T-helper 17 cell (primary cell): Measurements from ENCODE around the gene MYO1D. TPM values are rescaled to one million over a fixed set of nuclear protein-coding genes. Genes with fewer than 3 reads are reported as not detected.

Experiments used
- ATAC-seq: fragments of 150-1000 bp; cut with Tn5 transposase; 2 replicates; pipeline ENCODE4 v1.10.0; 2021; ENCODE audit warnings: mild to moderate bottlenecking, moderate library complexity
- DNase-seq, 3 donors: peaks; one replicate each; pipeline versions ENCODE4 v3.0.0 to v3.0.0-alpha.2; 2020 to 2021
- H3K9me3 ChIP-seq: one replicate; pipeline ENCODE4 v1.7.0; 2013; ENCODE audit warnings: low read length, mild to moderate bottlenecking; ENCODE audit not compliant: control insufficient read depth, poor library complexity, severe bottlenecking
- H3K27ac Mint-ChIP-seq: one replicate; pipeline ENCODE4 v1.8.0; 2022; ENCODE audit warnings: mild to moderate bottlenecking, moderate library complexity, mixed read lengths
- H3K27me3 Mint-ChIP-seq: one replicate; pipeline ENCODE4 v1.8.0; 2022; ENCODE audit warnings: mixed read lengths
- H3K36me3 Mint-ChIP-seq: one replicate; pipeline ENCODE4 v1.8.0; 2022; ENCODE audit warnings: low read depth, mixed read lengths
- H3K4me1 Mint-ChIP-seq: one replicate; pipeline ENCODE4 v1.8.0; 2022; ENCODE audit warnings: mild to moderate bottlenecking, mixed read lengths
- H3K4me3 Mint-ChIP-seq: one replicate; pipeline ENCODE4 v1.8.0; 2022; ENCODE audit warnings: mild to moderate bottlenecking, moderate library complexity, mixed read lengths
- total RNA-seq, 4 donors: library from RNA in 2 of 4; stranded (reverse) in 2 of 4; gene quantifications; one replicate each; pipeline ENCODE4 v1.2.3 and lab custom pipeline; 2022 to 2026

Gene MYO1D
- total RNA-seq, 2 donors from 2014 or later: 9.1 to 12.4 TPM

DNA sequence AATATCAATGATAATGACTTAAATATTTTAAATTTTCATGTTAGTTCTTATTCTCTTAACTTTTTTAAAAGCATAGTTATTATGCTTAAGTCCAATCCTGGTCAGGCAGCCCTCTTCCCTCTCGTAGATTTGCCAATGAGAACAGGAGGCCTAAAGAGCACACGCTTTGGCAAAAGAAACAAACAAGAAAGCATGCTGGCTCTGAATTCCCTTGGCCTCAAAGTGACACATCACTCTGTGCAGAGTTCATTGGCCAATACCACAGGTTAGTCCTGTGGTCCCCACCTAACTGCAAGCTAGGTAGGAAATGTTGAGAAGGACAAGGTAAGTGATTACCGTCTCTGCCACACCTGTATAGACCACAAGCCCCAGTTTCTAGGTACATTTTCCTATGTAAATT is 61.5 kb downstream of the MYO1D start:
- H3K9me3 ChIP-seq: peaks cover 2% of the 10 kb centered on the region
- peaks cover 11% of the 10 kb centered on the region for H3K4me1 Mint-ChIP-seq
- H3K36me3 Mint-ChIP-seq: no peaks in the 10 kb centered on the region
- H3K27ac Mint-ChIP-seq: no peak overlapping the region
- no peak for DNase-seq
- H3K27me3 Mint-ChIP-seq: peaks cover 8% of the 10 kb centered on the region
- no peak overlapping the region for H3K4me3 Mint-ChIP-seq
- no peak for ATAC-seq

DNA sequence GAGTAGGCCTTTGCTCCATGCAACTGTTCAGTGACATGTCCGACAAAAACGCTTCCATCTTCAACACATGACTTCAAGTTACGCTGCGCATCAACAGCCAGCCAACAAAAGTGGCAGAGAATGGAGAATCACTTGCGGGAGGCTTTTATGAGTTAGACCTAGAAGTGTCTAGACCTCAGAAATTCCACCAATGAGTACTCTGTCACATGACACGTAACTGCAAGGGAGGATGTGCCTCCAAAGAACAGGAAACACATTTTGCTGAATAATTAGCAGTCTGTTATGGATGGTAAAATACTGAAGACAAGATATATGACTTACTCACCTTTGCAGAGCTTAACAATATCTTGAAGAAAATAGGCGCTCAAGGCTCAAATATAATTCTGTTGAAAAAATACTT is 62.1 kb downstream of the MYO1D start:
- peaks cover 2% of the 10 kb centered on the region for H3K9me3 ChIP-seq
- H3K4me3 Mint-ChIP-seq: no peak overlapping the region
- peaks cover 4% of the 10 kb centered on the region for H3K27me3 Mint-ChIP-seq
- ATAC-seq (no peak), DNase-seq (no peak)
- H3K4me1 Mint-ChIP-seq: peaks cover 15% of the 10 kb centered on the region
- peaks cover 2% of the 10 kb centered on the region for H3K36me3 Mint-ChIP-seq
- H3K27ac Mint-ChIP-seq: no peak overlapping the region

DNA sequence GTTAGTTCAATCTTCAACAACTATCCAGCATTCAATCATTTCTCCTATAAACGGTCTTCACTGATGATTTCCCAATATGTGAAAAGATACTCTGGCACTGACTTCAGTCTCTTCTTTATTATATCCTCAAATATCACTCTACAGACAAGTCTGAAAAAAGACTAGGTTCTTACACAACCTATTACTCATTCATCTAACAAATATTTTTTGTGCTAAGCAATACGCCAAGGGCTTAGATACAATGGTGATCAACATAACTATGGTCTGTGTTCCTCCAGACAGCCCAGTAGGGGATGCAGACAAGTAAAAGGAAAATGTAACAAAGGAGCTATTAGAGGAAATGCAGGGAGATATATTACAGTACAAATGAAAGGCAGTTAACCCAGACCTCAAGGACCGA is 63.9 kb downstream of the MYO1D start:
- H3K9me3 ChIP-seq: peaks cover 2% of the 10 kb centered on the region
- ATAC-seq (no peak), DNase-seq (no peak)
- Mint-ChIP-seq H3K36me3 (peaks cover 4% of the 10 kb centered on the region), H3K27me3 (no peaks in the 10 kb centered on the region), H3K4me1 (peaks cover 17% of the 10 kb centered on the region), H3K4me3 (no peak overlapping the region), H3K27ac (no peak overlapping the region)

DNA sequence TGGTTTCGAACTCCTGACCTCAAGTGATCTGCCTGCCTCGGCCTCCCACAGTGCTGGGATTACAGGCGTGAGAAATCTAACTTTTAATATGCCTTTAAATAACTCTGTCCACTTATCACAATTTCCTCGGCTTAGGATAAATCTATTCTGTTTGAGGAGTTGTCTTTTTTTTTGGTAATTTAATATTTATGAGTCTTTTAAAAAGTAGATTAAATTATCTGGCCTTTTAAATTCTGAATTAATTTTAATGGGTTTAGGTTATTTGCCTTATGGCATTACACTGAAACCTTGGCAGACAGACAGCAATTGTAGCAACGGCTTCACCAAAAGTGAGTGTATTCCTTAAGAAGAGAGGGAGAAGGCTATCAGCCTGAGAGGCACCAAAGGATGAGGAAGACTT is 66.2 kb downstream of the MYO1D start:
- Mint-ChIP-seq H3K27me3 (no peaks in the 10 kb centered on the region), H3K36me3 (peaks cover 4% of the 10 kb centered on the region), H3K4me3 (no peak overlapping the region), H3K27ac (no peak overlapping the region), H3K4me1 (peaks cover 13% of the 10 kb centered on the region)
- DNase-seq (no peak), ATAC-seq (no peak)
- H3K9me3 ChIP-seq: peaks cover 2% of the 10 kb centered on the region

DNA sequence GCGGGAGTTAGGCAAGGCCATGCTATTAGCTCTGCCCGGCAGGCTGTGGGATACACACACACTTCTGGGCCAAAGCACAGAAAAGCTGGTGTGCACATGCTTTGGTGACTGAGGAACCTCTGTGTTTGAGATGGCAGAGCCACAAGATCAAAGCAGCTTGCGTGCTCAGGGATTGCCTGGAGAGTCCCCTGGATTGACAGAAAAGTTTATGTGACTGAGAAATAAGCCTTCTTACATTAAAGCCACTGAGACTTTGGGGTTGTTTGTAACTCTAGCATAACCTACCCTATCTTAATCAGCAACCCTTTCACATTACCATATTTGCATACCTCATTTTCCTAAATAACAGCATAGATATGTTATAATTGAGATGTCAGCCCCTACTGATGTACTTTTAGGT is 69.3 kb downstream of the MYO1D start:
- Mint-ChIP-seq H3K4me1 (peaks cover 12% of the 10 kb centered on the region), H3K27ac (no peak overlapping the region), H3K27me3 (no peaks in the 10 kb centered on the region), H3K36me3 (peaks cover 4% of the 10 kb centered on the region), H3K4me3 (no peak overlapping the region)
- no peak for DNase-seq
- H3K9me3 ChIP-seq: peaks cover 1% of the 10 kb centered on the region
- ATAC-seq: no peak

DNA sequence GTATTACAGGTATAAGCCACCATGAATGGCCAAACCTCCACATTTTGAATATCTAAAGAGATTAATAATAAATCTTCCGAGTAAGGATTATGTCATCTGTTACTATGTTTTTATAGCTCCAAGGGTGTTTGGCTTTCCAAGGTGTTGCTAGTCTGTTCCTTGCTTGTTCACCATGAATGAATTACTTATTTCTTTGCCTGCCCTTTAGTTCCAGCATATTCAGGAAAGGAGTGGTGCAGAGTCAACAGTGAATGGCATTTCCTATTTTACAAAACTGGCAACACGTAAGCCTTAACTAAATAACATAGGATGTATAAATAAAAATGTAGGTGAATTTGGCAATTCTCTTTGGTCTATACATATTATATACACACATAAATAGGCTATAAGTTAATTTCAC is 70.3 kb downstream of the MYO1D start:
- H3K27ac Mint-ChIP-seq: no peak overlapping the region
- peaks cover 9% of the 10 kb centered on the region for H3K4me1 Mint-ChIP-seq
- no peak for ATAC-seq
- no peak overlapping the region for H3K4me3 Mint-ChIP-seq
- H3K27me3 Mint-ChIP-seq: no peaks in the 10 kb centered on the region
- no peaks in the 10 kb centered on the region for H3K9me3 ChIP-seq
- H3K36me3 Mint-ChIP-seq: peaks cover 4% of the 10 kb centered on the region
- no peak for DNase-seq

DNA sequence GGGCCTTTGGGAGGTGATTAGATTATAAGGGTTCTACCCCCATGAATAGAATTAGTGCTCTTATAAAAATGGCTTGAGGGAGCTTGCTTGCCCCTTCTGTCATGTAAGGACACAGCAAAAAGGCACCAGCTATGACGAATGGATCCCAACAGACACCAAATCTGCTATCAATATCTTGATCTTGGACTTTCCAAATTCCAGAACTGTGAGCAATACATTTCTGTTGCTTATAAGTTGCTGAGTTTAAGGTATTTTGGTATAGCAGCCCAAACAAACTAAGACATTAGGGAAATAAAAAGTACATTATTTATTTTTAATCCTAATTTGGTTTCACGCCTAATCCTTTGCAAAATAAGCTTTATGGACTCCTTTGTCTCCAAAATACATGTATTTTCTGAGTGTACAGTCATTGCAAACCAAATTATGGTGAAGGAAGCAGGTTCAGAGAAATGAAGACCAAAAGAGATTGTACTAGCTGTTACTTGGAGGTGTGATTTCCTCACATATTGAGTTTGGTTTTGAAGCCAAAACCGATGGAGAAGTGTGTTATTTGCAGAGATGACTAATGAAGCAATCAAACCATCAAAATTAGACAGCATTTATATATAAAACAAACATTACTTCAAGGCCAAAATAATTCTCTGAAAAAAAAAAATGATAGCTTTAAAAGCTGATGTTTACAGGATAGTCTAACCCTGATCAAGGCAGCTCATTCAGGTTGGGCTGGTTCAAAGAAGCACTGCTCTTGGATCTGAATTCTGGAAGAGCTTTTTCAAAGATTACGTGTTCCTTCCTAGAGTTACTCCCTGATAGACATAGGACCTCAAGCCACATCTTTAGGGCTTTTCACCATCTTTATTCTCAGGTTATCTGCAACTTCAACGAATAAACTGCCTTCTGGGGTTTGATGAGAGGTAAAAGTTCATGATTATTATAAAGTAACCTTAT is 71.6 kb downstream of the MYO1D start:
- DNase-seq (no peak), ATAC-seq (no peak)
- H3K4me3 Mint-ChIP-seq: no peak overlapping the region
- no peak overlapping the region for H3K27ac Mint-ChIP-seq
- H3K36me3 Mint-ChIP-seq: peaks cover 4% of the 10 kb centered on the region
- peaks cover 7% of the 10 kb centered on the region for H3K4me1 Mint-ChIP-seq
- H3K27me3 Mint-ChIP-seq: no peaks in the 10 kb centered on the region
- H3K9me3 ChIP-seq: no peaks in the 10 kb centered on the region

DNA sequence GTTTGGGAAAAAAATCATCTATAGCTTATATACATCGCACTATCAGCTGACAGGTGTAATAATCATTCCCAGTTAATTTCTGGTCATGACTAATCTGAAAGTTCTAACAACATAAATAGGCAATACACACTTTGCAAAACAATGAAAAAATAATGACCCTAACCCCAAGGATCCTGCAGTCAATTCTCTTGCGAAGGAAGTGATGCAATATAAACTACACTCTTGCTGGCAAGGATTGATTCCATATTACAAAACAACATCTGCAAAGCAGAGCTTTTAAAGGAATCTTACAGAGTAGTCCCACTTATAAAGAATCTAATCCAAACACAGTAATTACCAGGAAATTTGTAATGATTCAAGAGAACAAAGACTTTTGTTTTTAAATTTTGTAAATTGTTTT is 73.4 kb downstream of the MYO1D start:
- no peaks in the 10 kb centered on the region for H3K27me3 Mint-ChIP-seq
- no peaks in the 10 kb centered on the region for H3K9me3 ChIP-seq
- no peak for ATAC-seq
- no peaks in the 10 kb centered on the region for H3K36me3 Mint-ChIP-seq
- no peak overlapping the region for H3K27ac Mint-ChIP-seq
- H3K4me1 Mint-ChIP-seq: peaks cover 4% of the 10 kb centered on the region
- no peak for DNase-seq
- no peak overlapping the region for H3K4me3 Mint-ChIP-seq

DNA sequence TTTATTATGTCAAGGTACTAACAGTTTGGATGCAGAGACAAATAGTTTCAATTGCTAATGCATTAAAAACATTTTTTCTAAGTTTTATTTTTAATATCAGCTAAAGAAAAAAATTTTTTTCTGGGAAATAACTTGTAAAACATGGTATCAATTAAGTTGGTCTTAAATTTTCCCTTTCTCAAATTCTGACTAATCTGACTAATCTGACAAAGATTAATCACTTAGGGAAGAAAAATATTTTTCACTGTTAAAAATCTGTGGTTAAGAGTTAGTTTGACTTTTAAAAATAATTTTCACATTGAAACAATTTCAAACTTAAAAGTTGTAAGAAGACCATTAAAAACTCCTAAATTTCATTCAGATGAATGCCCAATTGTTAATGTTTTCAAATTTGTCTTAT is 74.6 kb downstream of the MYO1D start:
- peaks cover 6% of the 10 kb centered on the region for H3K4me1 Mint-ChIP-seq

DNA sequence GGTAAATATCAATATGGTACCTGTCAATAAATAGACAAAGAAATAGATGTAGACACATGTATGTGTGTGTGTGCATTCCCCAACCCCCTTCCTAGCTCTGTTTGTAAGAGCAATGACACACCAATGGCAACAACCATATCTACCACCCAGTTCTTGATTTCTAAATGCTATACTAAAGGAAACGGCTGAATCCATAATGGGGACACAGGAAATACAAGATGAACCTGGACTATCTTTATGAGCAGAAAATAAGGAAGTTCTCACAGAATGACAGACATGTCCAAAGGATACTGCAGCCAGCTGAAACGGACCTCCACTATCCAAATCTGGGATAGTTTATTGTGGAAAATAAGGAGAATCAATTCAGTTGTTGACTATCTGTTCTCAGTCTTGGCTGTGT is 75.3 kb downstream of the MYO1D start:
- H3K4me1 Mint-ChIP-seq: peaks cover 6% of the 10 kb centered on the region
- no peak overlapping the region for H3K27ac Mint-ChIP-seq
- DNase-seq (no peak), ATAC-seq (no peak)
- no peaks in the 10 kb centered on the region for H3K9me3 ChIP-seq
- no peak overlapping the region for H3K4me3 Mint-ChIP-seq
- no peaks in the 10 kb centered on the region for H3K27me3 Mint-ChIP-seq
- no peaks in the 10 kb centered on the region for H3K36me3 Mint-ChIP-seq

More for the DNA sequence above, 74.6 kb downstream of the MYO1D start:
- no peak for ATAC-seq
- no peaks in the 10 kb centered on the region for H3K36me3 Mint-ChIP-seq
- no peaks in the 10 kb centered on the region for H3K9me3 ChIP-seq
- DNase-seq: no peak
- H3K4me3 Mint-ChIP-seq: no peak overlapping the region
- H3K27me3 Mint-ChIP-seq: no peaks in the 10 kb centered on the region
- no peak overlapping the region for H3K27ac Mint-ChIP-seq

DNA sequence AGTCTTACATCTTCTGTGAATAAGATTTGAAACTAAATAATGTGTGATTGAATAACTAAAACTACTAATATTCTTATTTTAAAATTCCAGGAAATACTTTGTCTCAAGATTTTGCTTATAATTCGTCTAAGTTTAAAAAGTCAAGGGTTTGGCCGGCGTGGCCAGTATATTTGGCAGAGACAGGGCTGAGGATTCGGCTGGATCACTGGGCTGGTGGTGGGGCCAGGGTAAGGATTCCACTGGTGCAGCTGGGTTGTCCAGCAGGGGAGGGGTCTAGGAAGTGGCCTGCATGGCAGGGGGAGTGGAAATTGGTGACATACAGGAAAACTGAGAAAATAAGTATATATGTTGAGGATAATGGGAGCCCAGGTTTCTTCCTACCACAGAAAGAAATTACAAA is 75.7 kb downstream of the MYO1D start:
- Mint-ChIP-seq H3K27me3 (no peaks in the 10 kb centered on the region), H3K4me3 (no peak overlapping the region), H3K27ac (no peak overlapping the region), H3K36me3 (no peaks in the 10 kb centered on the region), H3K4me1 (peaks cover 6% of the 10 kb centered on the region)
- no peaks in the 10 kb centered on the region for H3K9me3 ChIP-seq
- no peak for DNase-seq
- no peak for ATAC-seq

DNA sequence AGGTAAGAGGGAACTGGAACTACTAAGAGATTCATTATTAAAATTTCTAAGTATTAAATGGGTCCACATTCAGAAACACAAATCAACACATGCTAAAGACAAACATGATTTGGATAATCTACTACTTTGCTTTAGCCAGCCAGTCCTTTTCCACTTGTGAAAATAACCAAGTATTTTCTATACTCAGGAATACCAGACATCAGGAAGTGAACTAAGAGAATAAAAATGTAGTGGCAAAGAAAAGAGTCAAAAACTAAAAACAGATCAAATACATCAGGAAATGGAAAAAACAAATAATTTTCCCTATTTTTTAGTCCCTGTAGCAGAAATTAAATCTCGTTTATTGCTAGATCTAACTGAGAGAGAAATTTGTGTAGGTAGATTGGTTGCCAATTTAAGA is 78.0 kb downstream of the MYO1D start:
- DNase-seq (no peak), ATAC-seq (no peak)
- no peak overlapping the region for H3K27ac Mint-ChIP-seq
- peaks cover 4% of the 10 kb centered on the region for H3K36me3 Mint-ChIP-seq
- H3K27me3 Mint-ChIP-seq: no peaks in the 10 kb centered on the region
- H3K4me3 Mint-ChIP-seq: no peak overlapping the region
- peaks cover 6% of the 10 kb centered on the region for H3K4me1 Mint-ChIP-seq
- H3K9me3 ChIP-seq: no peaks in the 10 kb centered on the region

DNA sequence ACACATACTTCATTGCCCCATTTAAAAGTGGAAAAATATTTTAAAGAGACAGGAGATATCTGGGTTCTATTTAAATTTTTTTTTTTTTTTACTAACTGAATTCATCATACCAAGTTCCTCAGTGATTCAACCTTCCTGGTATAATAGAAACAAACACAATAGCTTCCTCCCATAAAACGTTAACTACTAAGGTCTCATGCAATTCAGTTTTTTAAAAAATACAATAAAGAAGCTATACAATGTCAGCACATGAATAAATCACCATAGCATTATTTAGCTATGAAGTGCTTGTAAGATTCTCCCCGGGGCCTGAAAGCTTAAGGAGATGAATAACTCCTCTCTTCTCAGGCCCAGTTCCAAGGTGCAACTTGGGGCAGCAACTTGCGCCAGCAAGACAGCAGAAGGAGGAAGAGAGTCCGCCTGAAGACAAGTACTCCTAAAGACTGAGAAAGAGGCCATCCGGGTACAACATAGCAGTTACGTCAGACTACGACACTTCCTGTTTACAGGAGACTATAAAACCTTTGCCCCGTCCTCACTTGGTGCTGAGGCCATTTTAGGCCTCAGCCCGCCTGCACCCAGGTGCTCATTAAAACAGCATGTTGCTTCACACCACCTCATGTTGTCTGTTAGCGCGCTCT is 81.5 kb downstream of the MYO1D start:
- no peak overlapping the region for H3K27ac Mint-ChIP-seq
- peaks cover 8% of the 10 kb centered on the region for H3K4me1 Mint-ChIP-seq
- H3K4me3 Mint-ChIP-seq: no peak overlapping the region
- H3K9me3 ChIP-seq: no peaks in the 10 kb centered on the region
- H3K27me3 Mint-ChIP-seq: no peaks in the 10 kb centered on the region
- H3K36me3 Mint-ChIP-seq: peaks cover 4% of the 10 kb centered on the region
- no peak for DNase-seq
- ATAC-seq: no peak
